B cell (primary cell): ENCODE measurements around the gene NTMT1. TPM values are rescaled to one million over a fixed set of nuclear protein-coding genes. Genes with fewer than 3 reads are reported as not detected.

ENCODE experiments used
- polyA plus RNA-seq: library from polyadenylated mRNA; depleted of rRNA; stranded (reverse); fragments of >200 nt; gene quantifications from 2 replicates; pipeline ENCODE4 v1.2.3, GENCODE V29; 2012
- total RNA-seq, 2 donors: library from RNA; stranded (reverse); fragments of 120-200 nt in 1 of 2; gene quantifications; 1 replicate in 1 of 2; 2 replicates in 1 of 2; pipeline versions ENCODE4 v1.2.3 to v1.2.4, GENCODE V29; 2013 to 2022

NTMT1 gene
- total and polyA plus RNA-seq, 2 donors (not counting 1 experiment from before 2014, with no cell fraction given) = 21.8 to 35.3 TPM

Other genes starting within 250 kb of the NTMT1 start
- not detected in 2 replicates for gene C9orf50, start 5.1 kb upstream of the NTMT1 start, total RNA-seq
- gene C9orf50, start 5.1 kb upstream of the NTMT1 start, polyA plus RNA-seq = not detected in 2 replicates
- 24.8 and 27.7 TPM in 2 replicates for gene ASB6, start 16.0 kb downstream of the NTMT1 start, total RNA-seq
- 18.6 and 27.9 TPM in 2 replicates for gene ASB6, start 16.0 kb downstream of the NTMT1 start, polyA plus RNA-seq
- not detected in 2 replicates for gene PRRX2, start 39.5 kb downstream of the NTMT1 start, total RNA-seq
- not detected in 2 replicates for gene PRRX2, start 39.5 kb downstream of the NTMT1 start, polyA plus RNA-seq
- gene PTGES, start 126.9 kb downstream of the NTMT1 start, total RNA-seq = not detected in 2 replicates
- gene PTGES, start 126.9 kb downstream of the NTMT1 start, polyA plus RNA-seq = 0.07 TPM in 1 of 2 replicates, not detected in the other
- 17.4 and 18.9 TPM in 2 replicates for gene TOR1B, start 177.0 kb downstream of the NTMT1 start, total RNA-seq
- gene TOR1B, start 177.0 kb downstream of the NTMT1 start, polyA plus RNA-seq = 13.3 and 16.1 TPM in 2 replicates
- 30.3 and 35.3 TPM in 2 replicates for gene TOR1A, start 198.0 kb downstream of the NTMT1 start, total RNA-seq
- 17.3 and 28.6 TPM in 2 replicates for gene TOR1A, start 198.0 kb downstream of the NTMT1 start, polyA plus RNA-seq
- 42.8 and 43.6 TPM in 2 replicates for gene C9orf78, start 209.1 kb downstream of the NTMT1 start, total RNA-seq
- gene C9orf78, start 209.1 kb downstream of the NTMT1 start, polyA plus RNA-seq = 43.6 and 84.8 TPM in 2 replicates
- 49.5 and 52.2 TPM in 2 replicates for gene USP20, start 209.3 kb downstream of the NTMT1 start, total RNA-seq
- gene USP20, start 209.3 kb downstream of the NTMT1 start, polyA plus RNA-seq = 72.6 and 87.0 TPM in 2 replicates